Epithelial cell of esophagus (primary cell): ENCODE results near the gene CHD6.
A peak's percentile ranks its signal among the peaks of the same experiment; 100 is the strongest.

Experiments used
- DNase-seq: peaks from one replicate; pipeline ENCODE4 v3.0.0; 2010; ENCODE audit warnings: low read depth
- H3K4me3 ChIP-seq: 2 replicates; pipeline ENCODE4 v1.5.1; 2011; ENCODE audit warnings: mild to moderate bottlenecking, low read length, control low read depth
- TF ChIP-seq, protein P1 (sequence below): IDR thresholded peaks from 2 replicates; pipeline ENCODE4 v1.5.1; 2011; ENCODE audit warnings: low read depth, mild to moderate bottlenecking, low read length, control low read depth, inconsistent platforms; ENCODE audit not compliant: insufficient read depth; ENCODE audit errors: missing control alignments

The CHD6 gene

DNA sequence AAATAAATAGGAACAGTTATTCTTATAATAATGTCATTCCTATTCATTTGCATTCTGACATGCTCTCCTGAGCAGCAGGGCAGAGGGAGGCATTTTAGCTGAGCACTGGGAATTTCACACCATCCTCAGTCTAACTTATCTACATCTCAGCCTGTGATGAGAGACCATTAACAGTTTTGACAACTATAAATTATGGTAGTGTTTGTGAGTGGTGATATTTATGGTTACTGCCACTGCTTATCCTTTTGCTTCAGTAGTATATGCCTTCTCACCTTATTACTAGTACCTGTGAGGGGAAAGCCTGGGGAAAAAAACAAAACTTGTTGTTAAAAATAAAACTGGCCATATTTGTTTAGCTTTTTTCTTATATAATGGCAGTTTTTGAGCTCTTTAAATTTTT, 17.0 kb upstream of the CHD6 start:
- H3K4me3 ChIP-seq = no peak overlapping the region
- no peak for DNase-seq
- TF ChIP-seq, protein P1, sequence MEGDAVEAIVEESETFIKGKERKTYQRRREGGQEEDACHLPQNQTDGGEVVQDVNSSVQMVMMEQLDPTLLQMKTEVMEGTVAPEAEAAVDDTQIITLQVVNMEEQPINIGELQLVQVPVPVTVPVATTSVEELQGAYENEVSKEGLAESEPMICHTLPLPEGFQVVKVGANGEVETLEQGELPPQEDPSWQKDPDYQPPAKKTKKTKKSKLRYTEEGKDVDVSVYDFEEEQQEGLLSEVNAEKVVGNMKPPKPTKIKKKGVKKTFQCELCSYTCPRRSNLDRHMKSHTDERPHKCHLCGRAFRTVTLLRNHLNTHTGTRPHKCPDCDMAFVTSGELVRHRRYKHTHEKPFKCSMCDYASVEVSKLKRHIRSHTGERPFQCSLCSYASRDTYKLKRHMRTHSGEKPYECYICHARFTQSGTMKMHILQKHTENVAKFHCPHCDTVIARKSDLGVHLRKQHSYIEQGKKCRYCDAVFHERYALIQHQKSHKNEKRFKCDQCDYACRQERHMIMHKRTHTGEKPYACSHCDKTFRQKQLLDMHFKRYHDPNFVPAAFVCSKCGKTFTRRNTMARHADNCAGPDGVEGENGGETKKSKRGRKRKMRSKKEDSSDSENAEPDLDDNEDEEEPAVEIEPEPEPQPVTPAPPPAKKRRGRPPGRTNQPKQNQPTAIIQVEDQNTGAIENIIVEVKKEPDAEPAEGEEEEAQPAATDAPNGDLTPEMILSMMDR = no peak

DNA sequence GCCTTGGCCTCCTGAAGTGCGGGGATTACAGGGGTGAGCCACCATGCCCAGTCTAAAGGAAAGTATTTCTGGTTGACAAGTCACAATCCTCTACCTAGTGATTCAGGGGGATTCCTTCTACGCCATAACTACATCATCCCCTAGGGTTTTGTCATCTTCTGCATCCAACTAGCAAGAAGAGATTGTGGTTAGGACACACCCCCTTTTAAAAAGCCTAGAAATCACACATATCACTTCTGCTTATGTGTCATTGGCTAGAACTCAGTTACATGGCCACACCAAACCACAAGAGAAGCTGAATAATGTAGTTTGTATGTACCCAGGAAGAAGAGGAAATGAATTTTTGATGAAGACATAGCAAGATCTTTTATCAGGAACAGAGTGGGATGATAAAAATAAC, 14.7 kb upstream of the CHD6 start:
- TF ChIP-seq, protein P1 = no peak
- peak; percentile 25 for DNase-seq
- no peak overlapping the region for H3K4me3 ChIP-seq

DNA sequence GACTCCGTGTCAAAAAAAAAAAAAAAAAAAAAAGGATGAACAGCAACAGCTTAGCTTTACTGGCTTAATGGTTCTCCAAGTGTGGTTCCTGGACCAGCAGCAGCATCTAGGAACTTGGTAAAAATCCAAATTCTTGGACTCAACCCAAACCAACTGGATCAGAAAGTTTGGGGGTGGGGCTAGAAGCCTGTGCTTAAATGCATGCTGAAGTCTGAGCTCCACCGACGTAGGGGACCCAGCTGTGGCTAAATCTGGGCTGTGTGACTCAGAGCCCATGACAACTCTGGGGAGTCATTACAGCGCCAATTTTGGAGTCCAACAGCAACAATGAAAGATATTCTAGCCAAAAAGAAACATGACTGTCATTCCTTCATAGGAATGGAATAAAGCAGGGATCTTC, 13.6 kb upstream of the CHD6 start:
- TF ChIP-seq, protein P1 = no peak
- DNase-seq = no peak
- H3K4me3 ChIP-seq = no peak overlapping the region

DNA sequence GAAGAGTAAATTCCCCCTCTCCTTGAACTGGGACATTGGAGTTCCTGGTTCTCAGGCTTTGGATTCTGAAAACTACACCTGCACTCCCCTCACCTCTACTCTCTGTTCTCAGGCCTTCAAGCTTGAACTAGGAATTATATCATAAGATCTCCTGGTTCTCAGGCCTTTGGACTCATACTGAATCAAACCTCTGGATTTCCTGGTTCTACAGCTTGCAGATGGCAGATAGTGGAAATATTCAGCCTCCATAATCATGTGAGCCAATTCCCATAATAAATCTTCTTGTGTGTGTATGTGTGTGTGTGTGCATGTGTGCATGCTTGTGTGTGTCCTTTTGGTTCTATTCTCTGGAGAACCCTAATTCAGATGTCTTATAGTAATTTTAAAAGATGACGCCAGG, 12.7 kb upstream of the CHD6 start:
- TF ChIP-seq, protein P1 = no peak
- DNase-seq = no peak
- no peak overlapping the region for H3K4me3 ChIP-seq

DNA sequence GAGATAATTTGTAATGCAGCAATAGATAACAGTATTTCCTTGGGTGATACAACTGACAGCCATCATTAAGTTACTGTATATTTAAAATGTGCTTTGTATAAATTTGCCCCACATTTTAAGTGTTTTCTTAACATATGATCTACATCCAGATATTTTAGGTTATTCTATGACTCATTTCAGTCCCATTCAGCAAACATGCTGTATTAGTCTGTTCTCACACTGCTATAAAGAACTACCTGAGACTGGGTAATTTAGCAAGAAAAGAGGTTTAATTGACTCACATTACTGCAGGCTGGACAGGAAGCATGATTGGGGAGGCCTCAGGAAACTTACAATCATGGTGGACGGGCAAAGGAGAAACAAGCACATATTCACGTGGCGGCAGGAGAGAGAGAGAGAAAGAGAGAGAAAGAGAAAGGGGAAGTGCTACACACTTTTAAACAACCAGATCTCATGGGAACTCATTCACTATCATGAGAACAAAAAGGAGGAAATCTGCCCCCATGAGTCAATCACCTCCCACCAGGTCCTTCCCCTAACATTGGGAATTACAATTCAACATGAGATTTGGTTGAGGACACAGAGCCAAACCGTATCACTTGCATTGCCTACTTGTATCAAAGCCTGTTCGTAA, 9.6 kb upstream of the CHD6 start:
- H3K4me3 ChIP-seq = no peak overlapping the region
- DNase-seq = no peak
- TF ChIP-seq, protein P1 = no peak

DNA sequence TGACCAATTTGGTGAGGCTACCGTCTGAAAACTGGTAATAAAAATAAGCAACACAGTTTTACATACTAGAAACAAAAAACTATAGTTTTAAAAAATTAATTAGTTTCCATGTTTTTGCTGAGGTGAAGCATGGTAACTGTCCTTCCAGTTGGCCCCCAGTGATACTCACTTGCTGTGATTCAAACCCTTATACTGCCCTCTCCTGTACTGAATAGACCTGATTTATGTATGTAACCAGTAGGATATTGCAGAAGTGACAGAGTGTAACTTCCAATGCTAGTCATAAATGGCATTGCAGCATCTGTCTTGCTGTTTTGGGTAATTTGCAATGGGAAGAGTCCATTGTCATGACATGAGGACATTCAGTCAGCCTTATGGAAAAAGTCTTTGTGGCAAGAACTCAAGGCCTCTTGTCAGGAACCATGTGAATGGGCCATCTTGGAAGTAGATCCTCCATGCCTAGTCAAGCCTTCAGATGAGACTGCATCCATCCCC, 8.9 kb upstream of the CHD6 start:
- H3K4me3 ChIP-seq = no peak overlapping the region
- TF ChIP-seq, protein P1 = no peak
- DNase-seq = no peak
